ENCODE results near the gene IFNG.

GRCh38 chr12:68115281-68115680 is 44.3 kb downstream of the IFNG start:
- no peak for TF ChIP-seq CTCF (IDR thresholded peaks at IDR 0.05 in 8 of 11, conservative IDR thresholded peaks at IDR 0.05 in 3 of 11)
- no peak for TF ChIP-seq POLR2A (IDR thresholded peaks at IDR 0.05)
- TF ChIP-seq POLR2AphosphoS5 (IDR thresholded peaks at IDR 0.05) = no peak
